Mesodermal cell (in vitro differentiated cells): ENCODE measurements around the gene ZNF32.
A peak's percentile ranks its signal among the peaks of the same experiment; 100 is the strongest.

Experiments
- H3K27ac ChIP-seq: 2 replicates; pipeline ENCODE4 v1.7.0; 2013; ENCODE audit warnings: mild to moderate bottlenecking, low read depth, low read length, moderate library complexity; ENCODE audit not compliant: severe bottlenecking
- H3K36me3 ChIP-seq: 2 replicates; pipeline ENCODE4 v1.7.1; 2013; ENCODE audit warnings: mild to moderate bottlenecking, low read length, moderate library complexity; ENCODE audit not compliant: control insufficient read depth, insufficient read depth
- H3K4me1 ChIP-seq: one replicate; pipeline ENCODE4 v1.7.1; 2013; ENCODE audit warnings: mild to moderate bottlenecking, low read length; ENCODE audit not compliant: insufficient read depth, control insufficient read depth, poor library complexity, severe bottlenecking
- H3K4me3 ChIP-seq: 2 replicates; pipeline ENCODE4 v1.7.0; 2013; ENCODE audit warnings: low read length, control low read depth, mild to moderate bottlenecking; ENCODE audit not compliant: insufficient read depth, poor library complexity, severe bottlenecking; ENCODE audit errors: extremely low read depth
- H3K9me3 ChIP-seq: 2 replicates; pipeline ENCODE4 v1.7.1; 2013; ENCODE audit warnings: mild to moderate bottlenecking, low read length, moderate library complexity; ENCODE audit not compliant: control insufficient read depth
- whole genome bisulfite sequencing, 2 experiments: methylation state at CpG; one replicate each; pipeline ENCODE4 v1.1.5; 2013; ENCODE audit warnings: missing lambda C conversion rate in 2 of 2; ENCODE audit not compliant: insufficient coverage in 2 of 2; 5-methylcytosine and 5-hydroxymethylcytosine counted together

The ZNF32 gene

DNA sequence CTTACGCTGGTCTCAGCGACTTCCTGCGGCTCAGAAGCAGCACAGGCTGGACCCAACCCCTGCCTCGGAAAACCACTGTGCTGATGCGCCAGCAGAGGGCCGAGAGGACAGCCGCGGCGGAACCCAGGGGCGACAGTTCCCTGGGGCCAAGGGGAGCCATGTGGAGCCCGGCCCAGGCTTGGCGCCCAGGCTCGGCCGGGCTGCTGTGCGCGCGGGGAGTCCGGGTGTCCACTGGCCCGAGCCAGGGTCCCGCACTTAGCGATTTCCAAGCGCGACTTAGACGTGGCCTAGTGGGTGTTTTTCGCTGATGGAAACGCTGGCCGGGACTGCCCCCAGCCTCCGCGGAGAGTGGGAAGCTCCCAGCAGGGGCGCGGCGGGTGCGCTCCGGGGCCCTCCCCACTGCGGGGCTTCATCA is 18.6 kb upstream of the ZNF32 start:
- WGBS, 2 experiments: 87 to 90% methylated on average over 32 to 35 of the region's 35 CpGs
- no peaks in the 10 kb centered on the region for H3K4me1 ChIP-seq
- H3K27ac ChIP-seq: no peak overlapping the region
- H3K4me3 ChIP-seq: no peak overlapping the region
- H3K9me3 ChIP-seq: no peaks in the 10 kb centered on the region
- H3K36me3 ChIP-seq: no peaks in the 10 kb centered on the region

DNA sequence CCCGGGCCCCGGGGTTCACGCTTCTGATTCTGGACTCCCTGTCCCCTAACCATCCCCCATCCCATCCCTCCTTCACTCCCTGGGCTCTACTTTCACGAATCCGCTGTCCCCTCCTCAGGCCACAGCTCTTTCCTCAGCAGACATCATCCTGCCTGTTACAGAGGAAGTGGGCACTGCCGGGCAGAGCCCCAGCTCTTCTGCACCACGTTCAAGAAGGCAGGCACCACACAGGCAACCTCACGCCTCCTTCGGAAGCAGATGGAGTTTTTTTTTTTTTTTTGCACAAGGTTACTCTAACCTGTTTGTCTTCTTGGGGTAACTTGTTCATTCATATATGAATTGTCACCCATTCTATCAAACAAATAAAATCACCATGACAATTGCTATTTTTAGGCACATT is 17.9 kb upstream of the ZNF32 start:
- no peak overlapping the region for H3K4me3 ChIP-seq
- no peaks in the 10 kb centered on the region for H3K9me3 ChIP-seq
- H3K4me1 ChIP-seq: no peaks in the 10 kb centered on the region
- 90 to 98% methylated on average over 5 of the region's 9 CpGs for WGBS, 2 experiments
- H3K27ac ChIP-seq: no peak overlapping the region
- no peaks in the 10 kb centered on the region for H3K36me3 ChIP-seq

DNA sequence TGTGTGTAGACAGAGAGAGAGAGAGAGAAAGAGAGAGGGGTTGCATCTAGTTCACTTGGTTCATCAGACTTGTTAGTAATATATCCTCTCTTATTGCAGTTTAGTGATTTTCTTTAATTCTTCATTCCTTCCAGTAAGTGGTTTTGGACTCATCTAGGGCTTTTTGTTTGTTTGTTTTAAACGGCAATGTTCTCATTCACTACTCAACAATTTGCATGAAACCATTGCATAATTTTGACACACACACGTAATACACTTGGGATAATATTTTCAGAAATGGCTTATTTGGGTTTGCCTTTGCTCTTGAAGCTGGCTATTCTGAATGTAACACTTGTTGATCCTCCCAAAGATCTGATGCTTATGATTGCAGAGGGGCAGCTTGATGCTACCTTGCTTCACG is 16.4 kb upstream of the ZNF32 start:
- WGBS, 2 experiments: 80% methylated on average over 1 of the region's 3 CpGs; no CpG with 5 or more reads in 1 of the 2 experiments
- Histone ChIP-seq H3K36me3 (no peaks in the 10 kb centered on the region), H3K4me3 (no peak overlapping the region), H3K27ac (no peak overlapping the region), H3K4me1 (no peaks in the 10 kb centered on the region), H3K9me3 (no peaks in the 10 kb centered on the region)

DNA sequence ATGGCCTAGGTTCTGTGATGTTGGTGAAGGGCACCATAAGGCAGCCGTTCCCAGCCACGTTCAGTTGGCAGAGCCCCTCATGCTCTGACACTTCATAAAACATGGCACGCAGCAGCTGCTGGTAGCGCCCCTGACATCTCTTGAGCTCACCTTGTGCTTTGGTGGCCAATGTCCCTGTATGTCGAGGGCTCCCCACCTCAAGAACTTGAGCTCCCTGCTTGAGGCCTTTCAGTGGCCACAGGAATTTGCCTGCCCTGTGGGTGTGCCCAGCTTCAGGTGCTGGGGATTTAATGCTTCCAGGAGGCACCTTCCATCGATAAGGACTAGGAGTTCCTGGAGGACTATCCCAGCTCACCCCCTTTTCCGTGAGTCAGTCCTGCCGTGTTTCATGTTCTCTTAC is 9.5 kb upstream of the ZNF32 start:
- Histone ChIP-seq H3K9me3 (no peaks in the 10 kb centered on the region), H3K36me3 (no peaks in the 10 kb centered on the region), H3K4me3 (no peak overlapping the region), H3K27ac (no peak overlapping the region), H3K4me1 (no peaks in the 10 kb centered on the region)
- 86 to 95% methylated on average over 7 to 8 of the region's 8 CpGs for WGBS, 2 experiments

DNA sequence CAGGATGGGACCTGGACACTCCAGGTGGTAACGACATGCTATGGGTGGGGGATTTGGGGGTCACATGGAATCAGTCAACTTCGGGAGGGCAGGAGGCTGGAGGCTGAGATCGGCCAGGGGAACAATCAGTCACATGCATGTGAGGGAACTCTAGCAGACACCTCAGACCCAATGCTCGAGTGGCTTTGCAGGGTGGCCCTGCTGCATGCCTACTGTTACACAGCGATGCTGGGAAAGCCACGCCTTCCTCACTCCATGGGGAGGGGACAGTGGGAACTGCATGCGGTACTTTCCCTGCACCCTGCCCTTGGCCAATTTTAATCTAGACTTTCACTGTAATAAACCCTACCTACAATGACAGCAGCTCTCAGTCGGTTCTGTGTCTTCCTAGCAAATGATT is 6.6 kb upstream of the ZNF32 start:
- Histone ChIP-seq H3K4me3 (no peak overlapping the region), H3K4me1 (no peaks in the 10 kb centered on the region), H3K9me3 (peaks cover 6% of the 10 kb centered on the region), H3K27ac (no peak overlapping the region), H3K36me3 (no peaks in the 10 kb centered on the region)
- 69 to 85% methylated on average over 5 to 7 of the region's 8 CpGs for WGBS, 2 experiments

DNA sequence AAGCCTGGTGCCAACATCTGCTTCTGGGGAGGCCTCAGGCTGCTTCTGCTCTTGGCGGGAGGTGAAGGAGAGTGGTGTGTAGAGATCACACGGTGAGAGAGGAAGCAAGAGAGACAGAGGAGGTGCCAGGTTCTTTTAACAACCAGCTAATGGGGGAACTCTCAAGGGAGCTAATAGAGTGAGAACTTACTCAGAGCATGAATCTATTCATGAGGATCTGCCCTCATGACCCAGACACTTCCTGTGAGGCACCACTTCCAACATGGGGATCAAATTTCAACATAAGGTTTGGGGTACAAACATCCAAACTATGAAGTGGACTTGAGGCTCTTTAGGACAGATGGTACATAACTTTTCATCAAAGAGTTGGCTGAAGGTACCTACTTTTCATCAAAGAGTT is 5.1 kb upstream of the ZNF32 start:
- H3K4me1 ChIP-seq: no peaks in the 10 kb centered on the region
- H3K36me3 ChIP-seq: no peaks in the 10 kb centered on the region
- no peak overlapping the region for H3K4me3 ChIP-seq
- H3K9me3 ChIP-seq: peaks cover 6% of the 10 kb centered on the region
- no peak overlapping the region for H3K27ac ChIP-seq
- WGBS, 2 experiments: 40 to 100% methylated on average over 1 of the region's 2 CpGs

DNA sequence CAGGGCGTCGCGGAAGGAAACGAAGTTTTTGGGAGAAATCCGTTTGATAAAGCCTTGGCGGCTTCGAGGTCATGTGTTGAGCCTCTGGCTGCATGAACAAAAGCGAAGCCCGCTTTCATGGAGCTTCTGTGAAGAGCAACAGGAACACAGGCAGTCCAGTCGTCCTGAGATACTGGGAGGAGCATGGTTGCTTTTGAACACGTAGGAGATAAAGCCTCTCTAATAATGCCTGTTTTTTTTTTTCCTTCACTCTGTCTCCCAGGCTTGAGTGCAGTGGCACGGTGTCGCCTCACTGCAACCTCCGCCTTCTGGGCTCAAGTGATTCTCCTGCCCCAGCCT is 473 bp upstream of the ZNF32 start:
- Histone ChIP-seq H3K4me1 (no peaks in the 10 kb centered on the region), H3K36me3 (peaks cover 30% of the 10 kb centered on the region), H3K27ac (peak overlapping the region; percentile 66), H3K9me3 (peaks cover 45% of the 10 kb centered on the region), H3K4me3 (peak overlapping the region; percentile 65)
- WGBS, 2 experiments: 43 to 45% methylated on average over 13 to 14 of the region's 14 CpGs

DNA sequence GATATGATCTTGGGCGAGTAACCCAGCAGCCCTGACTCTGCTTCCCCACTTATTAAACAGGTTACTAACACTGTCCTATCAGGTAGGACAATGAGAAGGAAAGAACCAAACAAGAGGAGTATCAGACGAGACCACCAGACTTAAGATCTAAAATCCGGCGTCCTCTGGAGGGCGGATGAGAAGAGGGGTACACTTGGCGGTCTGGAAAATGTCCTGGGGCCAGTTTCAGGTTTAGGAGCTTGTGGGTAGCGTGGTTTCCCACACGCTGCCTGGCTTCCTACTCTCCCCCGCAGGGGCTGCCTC is 635 bp downstream of the ZNF32 start:
- Histone ChIP-seq H3K4me3 (peak overlapping the region; percentile 65), H3K9me3 (peaks cover 56% of the 10 kb centered on the region), H3K36me3 (peaks cover 41% of the 10 kb centered on the region), H3K27ac (no peak overlapping the region), H3K4me1 (no peaks in the 10 kb centered on the region)
- WGBS, 2 experiments: 59 to 60% methylated on average over 8 to 9 of the region's 9 CpGs

DNA sequence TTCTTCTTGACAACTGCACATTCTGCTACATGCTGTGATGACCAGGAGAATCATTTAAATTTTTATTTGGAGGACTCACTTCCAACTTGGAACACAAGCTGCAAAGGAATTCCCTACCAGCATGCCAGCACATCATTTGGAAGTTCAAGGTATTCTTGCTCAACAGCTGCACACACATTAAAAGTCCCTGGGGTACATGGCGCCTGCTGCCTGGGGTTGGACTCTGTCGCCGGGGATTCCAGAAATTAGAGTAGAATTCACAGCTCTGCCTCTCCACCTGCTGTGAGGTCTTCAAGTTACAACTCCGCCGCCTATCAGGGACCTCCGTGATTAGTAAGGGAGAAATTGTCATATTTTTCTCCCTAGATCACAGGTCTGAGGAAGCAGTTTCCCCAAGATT is 1.1 kb downstream of the ZNF32 start:
- Histone ChIP-seq H3K27ac (no peak overlapping the region), H3K4me3 (peak overlapping the region; percentile 65), H3K9me3 (peaks cover 60% of the 10 kb centered on the region), H3K4me1 (no peaks in the 10 kb centered on the region), H3K36me3 (peaks cover 45% of the 10 kb centered on the region)
- no CpG with 5 or more reads among the region's 6 CpGs for WGBS, 2 experiments

DNA sequence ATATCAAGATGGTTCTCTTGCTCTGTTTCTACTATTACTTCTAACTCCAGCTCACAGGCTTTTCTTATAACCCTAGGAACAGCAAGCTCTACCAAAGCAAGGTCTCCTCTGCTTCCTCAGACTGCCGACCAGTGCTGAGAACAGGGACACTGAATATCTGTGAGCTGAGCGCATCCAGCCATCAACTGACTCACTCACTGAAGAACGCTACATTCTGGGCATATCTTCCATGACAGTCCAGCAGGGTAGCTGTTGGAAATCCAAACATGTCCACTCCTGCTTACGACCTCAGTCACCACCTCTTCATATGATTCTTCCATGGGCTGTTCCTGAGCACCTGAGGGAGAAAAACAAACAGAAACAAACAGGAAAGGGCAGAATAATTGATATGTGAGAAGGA is 2.8 kb downstream of the ZNF32 start:
- Histone ChIP-seq H3K27ac (no peak overlapping the region), H3K4me3 (no peak overlapping the region), H3K36me3 (peaks cover 50% of the 10 kb centered on the region), H3K9me3 (peaks cover 65% of the 10 kb centered on the region), H3K4me1 (no peaks in the 10 kb centered on the region)
- 93 to 100% methylated on average over 3 of the region's 4 CpGs for WGBS, 2 experiments

DNA sequence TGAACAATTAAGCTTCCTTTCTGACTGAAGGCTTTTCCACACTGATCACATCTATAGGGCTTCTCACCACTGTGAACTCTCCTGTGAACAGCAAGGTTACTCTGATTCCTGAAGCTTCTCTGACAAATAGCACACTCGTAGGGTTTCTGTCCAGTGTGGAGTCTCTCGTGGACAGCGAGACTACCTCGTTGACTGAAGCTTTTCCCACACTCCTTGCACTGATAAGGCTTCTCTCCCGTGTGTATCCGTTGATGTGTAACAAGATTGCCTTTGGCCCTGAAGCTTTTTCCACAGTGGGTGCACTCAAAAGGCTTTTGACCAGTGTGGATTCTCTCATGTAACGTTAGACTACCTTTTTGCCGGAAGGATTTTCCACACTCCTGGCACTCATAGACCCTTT is 4.4 kb downstream of the ZNF32 start:
- 94 to 97% methylated on average over 8 of the region's 8 CpGs for WGBS, 2 experiments
- Histone ChIP-seq H3K4me1 (no peaks in the 10 kb centered on the region), H3K27ac (no peak overlapping the region), H3K9me3 (peaks cover 61% of the 10 kb centered on the region), H3K4me3 (no peak overlapping the region), H3K36me3 (peaks cover 50% of the 10 kb centered on the region)

DNA sequence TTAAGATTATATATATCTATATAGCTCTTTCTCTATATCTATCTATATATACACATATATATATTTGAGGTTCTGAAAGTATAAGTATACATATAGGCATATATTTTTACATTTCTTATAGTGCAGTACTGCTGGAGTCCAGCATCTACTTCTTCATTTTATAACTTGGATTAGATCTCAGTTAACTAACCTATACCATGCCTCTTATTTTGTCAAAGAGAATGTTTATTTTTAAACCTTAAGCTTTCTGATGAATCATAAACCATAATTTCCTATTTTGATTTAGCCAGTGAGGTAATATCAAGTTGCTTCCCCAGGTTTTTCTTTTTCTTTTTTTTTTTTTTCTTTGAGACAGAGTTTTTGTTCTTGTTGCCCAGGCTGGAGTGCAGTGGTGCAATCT is 8.1 kb downstream of the ZNF32 start:
- Histone ChIP-seq H3K4me1 (no peaks in the 10 kb centered on the region), H3K4me3 (no peak overlapping the region), H3K36me3 (peaks cover 35% of the 10 kb centered on the region), H3K9me3 (peaks cover 37% of the 10 kb centered on the region), H3K27ac (no peak overlapping the region)
